Large intestine (tissue), 3 donors: ENCODE measurements around the gene RYR2. TPM values are rescaled to one million over a fixed set of nuclear protein-coding genes. Genes with fewer than 3 reads are reported as not detected.

ENCODE experiments used
- DNase-seq, 2 donors: peaks; one replicate each; pipeline versions ENCODE4 v3.0.0 to v3.0.0-alpha.2; 2013
- H3K27ac ChIP-seq: one replicate; pipeline ENCODE4 v1.5.1; 2013; ENCODE audit warnings: low read length
- H3K27me3 ChIP-seq: 2 replicates; pipeline ENCODE4 v1.6.1; 2013; ENCODE audit warnings: low read length; ENCODE audit not compliant: control insufficient read depth, insufficient read depth
- H3K36me3 ChIP-seq: 2 replicates; pipeline ENCODE4 v1.6.1; 2013; ENCODE audit warnings: low read length; ENCODE audit not compliant: control insufficient read depth, insufficient read depth
- H3K4me1 ChIP-seq: one replicate; pipeline ENCODE4 v1.6.1; 2013; ENCODE audit warnings: low read length; ENCODE audit not compliant: control insufficient read depth, insufficient read depth
- H3K4me3 ChIP-seq: one replicate; pipeline ENCODE4 v1.5.1; 2013; ENCODE audit warnings: low read length
- H3K9me3 ChIP-seq: one replicate; pipeline ENCODE4 v1.6.1; 2013; ENCODE audit warnings: mild to moderate bottlenecking, low read depth, low read length, moderate library complexity; ENCODE audit not compliant: control insufficient read depth
- WGBS: methylation state at CpG from one replicate; pipeline ENCODE4 v1.1.5; 2013; ENCODE audit warnings: low lambda C conversion rate; ENCODE audit not compliant: insufficient coverage; 5-methylcytosine and 5-hydroxymethylcytosine counted together
- polyA plus RNA-seq: library from polyadenylated mRNA; unstranded; fragments of 120-200 nt; gene quantifications from one replicate; pipeline ENCODE4 v1.2.1, GENCODE V29; 2013

The RYR2 gene
- polyA plus RNA-seq, 1 donor, result 4.3 TPM

DNA sequence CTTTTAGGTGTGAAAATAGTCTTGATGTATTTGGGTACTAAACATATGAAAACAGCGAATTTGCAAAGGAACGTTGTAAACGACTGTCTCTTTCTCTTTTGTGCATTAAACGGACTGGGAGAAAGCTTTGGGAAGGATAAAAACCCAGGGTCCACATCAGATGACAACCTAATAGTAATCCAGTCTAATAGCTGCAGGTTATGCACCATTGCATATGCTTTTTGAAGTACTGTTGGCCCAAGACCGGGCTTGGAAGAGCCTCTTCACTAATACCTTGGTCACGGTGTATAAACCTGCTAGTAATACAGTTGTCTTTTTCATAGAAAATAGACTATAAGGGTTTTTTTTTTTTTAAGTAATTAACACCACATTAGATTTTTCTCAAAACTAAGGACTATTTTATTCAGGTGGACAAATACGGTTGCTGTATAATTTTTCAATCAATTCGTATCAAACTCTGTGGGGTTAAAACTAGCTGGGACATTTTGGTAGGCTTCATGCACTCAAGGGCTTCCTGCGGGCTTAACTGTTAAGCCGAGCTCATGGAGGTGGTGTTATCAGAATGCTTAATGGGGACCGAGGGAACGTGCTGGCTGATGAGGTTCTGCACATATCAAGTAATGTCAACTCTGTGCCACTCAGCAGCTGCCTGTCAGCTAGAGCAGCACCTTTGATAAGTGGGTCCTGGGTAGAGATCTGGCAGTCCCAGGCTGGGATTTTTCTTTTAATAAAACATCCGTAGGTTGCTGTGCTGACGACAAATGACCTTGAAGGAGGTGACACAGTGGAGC, 2.1 kb downstream of the RYR2 start:
- Histone ChIP-seq H3K27ac (no peak overlapping the region), H3K4me1 (no peaks in the 10 kb centered on the region), H3K27me3 (peaks cover 41% of the 10 kb centered on the region), H3K4me3 (peak overlapping the region; percentile 37), H3K9me3 (peaks cover 3% of the 10 kb centered on the region), H3K36me3 (no peaks in the 10 kb centered on the region)
- no peak for DNase-seq
- 7% methylated on average over 2 of the region's 14 CpGs for WGBS

DNA sequence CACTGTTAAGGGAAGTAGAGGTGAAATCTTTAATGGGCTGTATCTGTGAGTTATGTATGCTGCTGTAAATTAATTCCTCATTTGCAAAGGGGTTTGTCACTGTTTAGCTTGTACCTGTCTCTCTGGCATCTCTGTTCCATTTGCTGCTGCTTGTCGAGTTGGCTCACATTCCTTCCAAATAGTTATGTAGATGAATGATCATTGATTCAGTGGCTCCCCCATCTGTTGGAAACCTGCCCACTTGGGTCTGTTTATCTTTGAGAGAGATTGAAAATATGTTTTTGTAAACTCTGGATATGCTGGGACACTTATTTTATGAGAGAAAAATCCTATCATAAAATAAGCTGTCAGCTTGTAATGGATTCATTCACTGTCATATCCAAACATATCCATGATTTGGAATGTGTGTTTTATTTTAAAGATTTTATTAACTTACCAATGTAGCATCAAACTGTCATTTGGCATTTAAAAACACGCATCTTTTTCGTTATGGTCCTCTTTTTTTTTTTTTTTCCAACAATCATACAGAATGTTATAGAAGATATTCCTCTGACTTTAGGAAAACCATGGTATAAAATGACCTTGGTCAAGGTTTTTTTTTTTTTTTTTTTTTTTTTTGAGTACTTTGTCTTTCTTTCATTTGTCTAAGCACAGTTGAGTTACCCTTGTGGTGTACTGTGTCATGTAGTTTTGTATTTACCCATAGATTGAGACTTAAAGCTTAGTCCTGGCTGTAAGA, 3.5 kb downstream of the RYR2 start:
- 53% methylated on average over 2 of the region's 3 CpGs for WGBS
- Histone ChIP-seq H3K27ac (no peak overlapping the region), H3K9me3 (peaks cover 3% of the 10 kb centered on the region), H3K4me1 (no peaks in the 10 kb centered on the region), H3K4me3 (no peak overlapping the region), H3K36me3 (no peaks in the 10 kb centered on the region), H3K27me3 (peaks cover 37% of the 10 kb centered on the region)
- no peak for DNase-seq

GRCh38 chr1:237048803-237049202, 6.8 kb downstream of the RYR2 start:
- H3K27me3 ChIP-seq, result peaks cover 12% of the 10 kb centered on the region
- no peaks in the 10 kb centered on the region for H3K9me3 ChIP-seq
- WGBS, result 87% methylated on average over 3 of the region's 5 CpGs
- H3K4me3 ChIP-seq, result no peak overlapping the region
- H3K27ac ChIP-seq, result no peak overlapping the region
- DNase-seq, result no peak
- no peaks in the 10 kb centered on the region for H3K36me3 ChIP-seq
- H3K4me1 ChIP-seq, result no peaks in the 10 kb centered on the region

GRCh38 chr1:237050185-237050584, 8.2 kb downstream of the RYR2 start:
- 100% methylated on average over 1 of the region's 6 CpGs for WGBS

DNA sequence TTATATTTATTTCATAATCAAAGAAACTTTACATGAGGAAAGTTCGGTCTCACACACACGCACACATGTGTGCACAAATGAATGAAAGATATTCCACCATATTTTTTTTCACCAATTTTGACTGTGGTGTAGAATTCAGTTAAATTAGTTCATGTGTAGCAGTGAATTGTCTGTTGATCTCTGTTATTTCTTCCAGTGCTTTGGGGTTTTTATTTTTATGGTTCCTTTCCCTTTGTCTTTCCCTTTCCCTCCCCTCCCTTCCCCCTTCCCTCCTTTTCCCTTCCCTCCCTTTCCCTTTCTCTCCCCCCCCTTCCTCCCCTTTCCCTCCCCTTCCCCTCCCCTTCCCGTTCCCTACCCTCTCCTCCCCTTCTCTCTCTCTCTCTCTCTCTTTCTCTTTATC, 8.9 kb downstream of the RYR2 start:
- WGBS, result 100% methylated on average over 2 of the region's 3 CpGs
- no peaks in the 10 kb centered on the region for H3K9me3 ChIP-seq
- no peak overlapping the region for H3K27ac ChIP-seq
- no peaks in the 10 kb centered on the region for H3K36me3 ChIP-seq
- no peak overlapping the region for H3K4me3 ChIP-seq
- H3K27me3 ChIP-seq, result no peaks in the 10 kb centered on the region
- no peaks in the 10 kb centered on the region for H3K4me1 ChIP-seq
- no peak for DNase-seq

More at GRCh38 chr1:237050185-237050584, 8.2 kb downstream of the RYR2 start:
- DNase-seq, result no peak
- no peaks in the 10 kb centered on the region for H3K9me3 ChIP-seq
- no peaks in the 10 kb centered on the region for H3K4me1 ChIP-seq
- no peak overlapping the region for H3K27ac ChIP-seq
- H3K27me3 ChIP-seq, result peaks cover 1% of the 10 kb centered on the region
- no peaks in the 10 kb centered on the region for H3K36me3 ChIP-seq
- no peak overlapping the region for H3K4me3 ChIP-seq

GRCh38 chr1:237054313-237054712, 12.3 kb downstream of the RYR2 start:
- H3K9me3 ChIP-seq, result no peaks in the 10 kb centered on the region
- no peak overlapping the region for H3K4me3 ChIP-seq
- no CpG with 5 or more reads among the region's 2 CpGs for WGBS
- no peaks in the 10 kb centered on the region for H3K36me3 ChIP-seq
- no peak overlapping the region for H3K27ac ChIP-seq
- no peak for DNase-seq
- no peaks in the 10 kb centered on the region for H3K4me1 ChIP-seq
- H3K27me3 ChIP-seq, result no peaks in the 10 kb centered on the region

DNA sequence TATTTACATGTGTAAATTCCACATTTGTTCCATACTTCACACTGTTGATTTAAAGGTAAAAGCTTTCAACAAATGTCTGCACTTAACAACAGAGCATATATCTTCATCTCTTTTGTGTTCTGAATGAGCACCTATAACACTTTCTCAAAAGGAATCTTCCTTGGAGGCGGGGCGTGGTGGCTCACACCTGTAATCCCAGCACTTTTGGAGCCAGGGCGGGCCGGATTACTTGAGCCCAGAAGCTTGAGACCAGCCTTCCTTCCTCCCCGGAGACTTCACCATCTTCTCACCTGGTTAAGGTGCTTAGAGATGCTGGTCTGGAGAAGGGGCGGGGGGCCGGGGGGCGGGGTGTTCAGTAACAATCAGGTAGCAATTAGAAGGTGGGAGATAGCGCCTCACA, 16.5 kb downstream of the RYR2 start:
- H3K9me3 ChIP-seq, result no peaks in the 10 kb centered on the region
- H3K36me3 ChIP-seq, result no peaks in the 10 kb centered on the region
- no peak overlapping the region for H3K27ac ChIP-seq
- no peaks in the 10 kb centered on the region for H3K27me3 ChIP-seq
- H3K4me3 ChIP-seq, result no peak overlapping the region
- 82% methylated on average over 2 of the region's 9 CpGs for WGBS
- DNase-seq, result no peak
- H3K4me1 ChIP-seq, result no peaks in the 10 kb centered on the region

GRCh38 chr1:237059244-237059643, 17.3 kb downstream of the RYR2 start:
- Histone ChIP-seq H3K36me3 (no peaks in the 10 kb centered on the region), H3K4me1 (no peaks in the 10 kb centered on the region), H3K27ac (no peak overlapping the region), H3K4me3 (no peak overlapping the region), H3K9me3 (no peaks in the 10 kb centered on the region), H3K27me3 (no peaks in the 10 kb centered on the region)
- no peak for DNase-seq
- no CpG with 5 or more reads among the region's 3 CpGs for WGBS

- Histone ChIP-seq H3K4me1 (no peaks in the 10 kb centered on the region), H3K4me3 (no peak overlapping the region), H3K27ac (no peak overlapping the region), H3K9me3 (no peaks in the 10 kb centered on the region), H3K36me3 (no peaks in the 10 kb centered on the region), H3K27me3 (no peaks in the 10 kb centered on the region)
- DNase-seq, result no peak
Measured at GRCh38 chr1:237062976-237063375, 21.0 kb downstream of the RYR2 start.

DNA sequence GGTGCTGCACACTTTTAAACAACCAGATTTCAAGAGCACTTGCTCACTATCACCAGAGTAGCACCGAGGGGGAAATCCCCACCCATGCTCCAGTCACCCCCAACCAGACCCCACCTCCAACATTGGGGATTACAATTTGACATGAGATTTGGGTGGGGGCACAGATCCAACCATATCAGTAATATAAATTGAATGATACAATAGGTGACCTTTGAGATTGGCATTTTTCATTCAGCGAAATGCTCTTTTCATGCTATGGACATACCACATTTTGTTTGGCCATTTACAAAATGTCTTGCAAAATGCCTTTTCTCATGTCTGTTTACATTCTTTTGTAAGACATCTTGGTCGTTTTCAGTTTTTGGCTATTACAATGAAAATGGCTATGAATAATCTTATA, 23.9 kb downstream of the RYR2 start:
- 100% methylated on average over 2 of the region's 3 CpGs for WGBS
- H3K27me3 ChIP-seq, result no peaks in the 10 kb centered on the region
- no peaks in the 10 kb centered on the region for H3K36me3 ChIP-seq

More for the DNA sequence above, 23.9 kb downstream of the RYR2 start:
- no peak overlapping the region for H3K4me3 ChIP-seq
- no peak for DNase-seq
- no peak overlapping the region for H3K27ac ChIP-seq
- no peaks in the 10 kb centered on the region for H3K4me1 ChIP-seq
- H3K9me3 ChIP-seq, result no peaks in the 10 kb centered on the region
